ENCODE measurements around the gene MAP2K7.
A peak's percentile ranks its signal among the peaks of the same experiment; 100 is the strongest.
"Not testable (repeated sequence)": the region's sequence is repeated elsewhere in the genome, so short reads cannot be mapped to it uniquely, and the experiment has no call there.

Gene MAP2K7

DNA sequence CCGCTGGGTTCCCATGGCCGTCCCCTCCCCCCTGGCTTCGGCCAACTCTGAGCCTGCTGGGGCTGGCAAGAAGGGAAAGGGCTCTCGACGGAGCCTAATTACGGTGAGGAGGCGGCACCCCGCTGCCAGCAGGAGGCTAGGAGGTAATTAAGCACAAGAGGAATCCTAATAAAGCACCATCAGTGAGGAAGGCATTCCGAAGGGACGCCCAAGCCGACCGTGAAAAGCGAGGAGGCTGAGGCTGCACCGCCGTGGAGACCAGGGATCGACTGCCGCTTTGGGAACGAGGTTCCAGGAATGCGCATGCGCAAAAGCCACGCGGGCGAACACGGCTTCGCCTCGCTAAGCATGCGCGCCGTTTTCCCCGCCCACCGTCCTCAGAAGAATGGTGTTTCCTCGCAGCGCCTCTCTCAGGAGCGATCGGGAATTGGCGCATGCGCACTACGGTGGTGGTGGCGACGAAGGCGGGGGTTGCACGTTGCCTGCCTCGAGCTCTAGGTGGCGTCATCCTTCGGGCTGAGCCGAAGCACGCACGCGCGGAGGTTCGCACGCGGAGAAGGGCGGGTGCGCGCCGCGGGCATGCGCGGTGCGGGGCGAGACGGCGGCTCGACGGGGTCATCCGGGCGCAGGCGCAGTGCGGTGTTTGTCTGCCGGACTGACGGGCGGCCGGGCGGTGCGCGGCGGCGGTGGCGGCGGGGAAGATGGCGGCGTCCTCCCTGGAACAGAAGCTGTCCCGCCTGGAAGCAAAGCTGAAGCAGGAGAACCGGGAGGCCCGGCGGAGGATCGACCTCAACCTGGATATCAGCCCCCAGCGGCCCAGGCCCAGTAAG lies at the start of gene MAP2K7:
Gene MAP2K7 (plus strand): TSS at position 634 of the 830 bp plus-strand sequence. CDS start 68 bp downstream, at position 702.
- peak; percentile 98 for DNase-seq

DNA sequence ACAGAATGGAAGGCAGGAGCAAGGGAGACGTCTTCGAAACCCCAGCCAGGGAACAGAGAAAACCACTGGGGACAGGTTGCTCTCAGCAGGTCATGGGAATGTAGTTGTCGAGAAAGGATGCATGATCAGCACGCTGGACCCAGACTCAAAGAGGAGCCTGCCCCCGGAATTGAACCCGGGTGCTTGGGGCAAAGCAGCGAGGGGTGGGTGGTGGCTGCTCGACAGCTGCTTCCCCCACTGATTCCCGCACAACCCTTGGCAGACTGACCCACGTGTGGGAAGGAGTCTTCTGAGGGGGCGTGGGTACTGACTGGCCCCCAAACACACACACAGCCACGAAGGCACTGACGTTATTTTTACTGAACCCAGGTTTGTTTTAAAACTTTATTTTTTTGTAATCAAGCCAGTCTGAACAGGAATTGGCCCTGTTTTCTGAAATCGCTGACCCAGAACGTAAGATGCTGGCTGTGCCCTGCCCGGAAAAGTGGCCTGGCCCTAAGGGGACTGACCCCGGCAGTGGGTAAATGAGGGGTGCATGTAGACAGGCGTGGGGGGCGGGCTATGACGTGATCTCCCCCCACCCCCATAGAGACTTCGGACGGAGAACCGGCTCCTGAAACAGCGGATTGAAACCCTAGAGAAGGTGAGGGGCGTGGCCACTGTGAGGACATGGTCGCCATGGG lies 48.1 kb upstream of the MAP2K7 start:
- no peak for DNase-seq

DNA sequence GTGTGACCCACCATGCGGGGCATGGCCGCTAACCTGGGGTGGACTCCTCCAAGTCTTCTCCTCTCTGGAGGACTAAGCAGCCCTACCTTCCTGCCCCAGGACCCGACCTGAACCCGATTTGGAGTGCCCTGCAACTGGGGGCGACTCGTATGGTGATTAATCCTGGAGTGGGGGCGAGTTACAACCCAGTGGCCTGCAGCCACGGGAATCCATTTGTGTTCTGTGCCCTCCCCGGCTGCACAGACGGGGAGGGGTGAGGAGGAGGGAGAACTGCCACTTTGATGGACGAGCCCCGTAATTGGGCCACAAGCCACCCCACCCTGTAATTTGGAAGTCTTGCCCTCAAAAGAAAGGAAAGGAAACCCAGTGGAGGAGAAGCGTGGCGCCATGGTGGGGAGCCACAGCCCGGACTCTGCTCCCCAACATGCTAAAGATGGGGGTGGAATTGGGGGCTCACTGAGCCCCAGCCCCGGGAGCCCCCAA lies 47.5 kb upstream of the MAP2K7 start:
- no peak for DNase-seq

DNA sequence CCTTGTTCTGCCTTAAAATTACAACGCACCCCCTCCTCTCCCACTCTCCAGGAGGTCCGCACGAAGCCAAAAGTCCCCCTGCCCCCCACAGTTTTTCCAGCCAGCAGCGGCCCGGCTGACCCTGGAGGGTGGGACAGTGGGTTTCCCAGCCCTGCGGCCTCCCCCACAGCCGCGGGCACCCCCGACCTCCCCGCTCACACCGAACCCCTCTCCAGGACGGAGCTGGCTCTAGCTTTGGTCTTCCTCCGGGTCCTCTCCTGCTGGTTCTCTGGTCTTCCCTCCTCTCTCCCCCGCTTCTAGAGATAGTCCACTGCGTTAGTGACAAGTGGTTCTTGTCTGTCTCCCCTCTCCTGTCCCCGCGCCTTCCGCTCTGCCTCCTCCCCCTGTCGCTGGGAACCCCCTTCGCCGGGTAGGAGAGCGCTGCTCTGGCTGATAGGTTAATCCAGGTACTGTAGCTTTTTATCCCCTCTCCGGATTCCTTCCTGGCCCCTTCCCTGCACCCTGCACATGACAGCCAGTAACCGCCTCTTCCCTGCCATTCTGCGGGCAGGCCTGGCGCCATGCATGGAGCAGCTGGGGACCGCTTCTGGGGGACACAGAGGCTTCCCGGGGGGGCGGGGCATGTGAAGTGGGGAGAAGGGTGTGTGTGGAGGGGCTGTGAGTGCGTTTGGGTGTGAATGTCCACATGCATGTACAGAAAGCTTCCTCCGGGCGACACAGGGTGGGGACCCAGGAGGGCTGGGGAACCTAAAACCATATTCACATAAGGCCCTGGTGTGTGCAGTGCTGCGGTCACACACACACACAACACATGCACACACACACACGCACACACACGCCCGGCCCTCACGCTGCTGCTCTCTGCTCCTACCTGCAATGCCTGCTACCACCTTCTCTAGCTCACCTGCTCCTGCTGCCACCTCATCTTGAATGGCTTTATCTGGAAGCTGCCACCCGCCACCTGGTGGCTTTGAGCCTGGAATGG lies 46.7 kb upstream of the MAP2K7 start:
- no peak for DNase-seq

DNA sequence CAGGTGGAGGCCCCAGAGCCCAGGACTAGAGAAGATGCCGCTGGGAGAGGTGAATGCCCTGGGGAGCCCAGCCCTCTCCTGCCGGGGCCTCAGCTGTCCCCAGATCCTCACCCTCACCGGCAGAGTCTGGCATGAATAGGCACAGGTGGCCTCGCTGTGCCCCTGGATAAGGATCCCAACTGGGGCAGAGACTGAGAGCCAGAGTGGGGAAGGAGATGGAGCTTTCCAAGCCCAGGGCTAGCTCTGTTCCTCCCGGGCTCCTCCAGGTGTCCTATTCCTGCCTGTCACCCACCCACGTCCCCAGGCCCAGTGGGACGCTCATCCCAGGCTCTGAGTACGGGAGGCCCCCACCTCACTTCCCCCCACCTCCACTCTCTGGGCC lies 46.0 kb upstream of the MAP2K7 start:
- DNase-seq: no peak

DNA sequence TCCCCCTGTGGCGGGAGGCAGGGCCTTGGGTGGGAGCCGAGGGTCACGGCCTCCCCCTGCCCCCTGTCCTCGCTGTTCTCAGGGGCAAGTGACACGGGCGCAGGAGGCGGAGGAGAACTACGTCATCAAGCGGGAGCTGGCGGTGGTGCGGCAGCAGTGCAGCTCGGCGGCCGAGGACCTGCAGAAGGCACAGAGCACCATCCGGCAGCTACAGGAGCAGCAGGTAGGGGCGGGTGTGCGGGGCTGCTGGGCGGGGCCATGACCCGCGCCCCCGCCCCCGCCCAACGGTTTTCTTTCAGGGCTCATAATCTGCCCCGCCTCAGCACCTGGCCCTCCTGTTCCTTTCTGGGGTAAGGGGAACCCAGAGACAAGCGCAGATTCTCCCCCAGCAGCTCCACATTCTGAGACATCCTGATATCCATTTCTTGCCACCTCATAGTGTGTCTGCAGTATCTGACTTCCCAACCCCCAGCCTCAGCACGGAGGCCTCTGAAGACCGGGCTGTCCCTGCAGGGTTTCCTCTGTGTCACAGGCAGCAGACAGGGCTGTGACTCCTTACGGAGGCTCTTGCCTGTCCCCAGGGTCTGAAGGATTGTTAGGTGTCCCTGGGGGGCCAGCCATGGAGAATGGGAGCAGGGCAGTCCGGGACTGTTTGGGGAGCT lies 45.4 kb upstream of the MAP2K7 start:
- no peak for DNase-seq

DNA sequence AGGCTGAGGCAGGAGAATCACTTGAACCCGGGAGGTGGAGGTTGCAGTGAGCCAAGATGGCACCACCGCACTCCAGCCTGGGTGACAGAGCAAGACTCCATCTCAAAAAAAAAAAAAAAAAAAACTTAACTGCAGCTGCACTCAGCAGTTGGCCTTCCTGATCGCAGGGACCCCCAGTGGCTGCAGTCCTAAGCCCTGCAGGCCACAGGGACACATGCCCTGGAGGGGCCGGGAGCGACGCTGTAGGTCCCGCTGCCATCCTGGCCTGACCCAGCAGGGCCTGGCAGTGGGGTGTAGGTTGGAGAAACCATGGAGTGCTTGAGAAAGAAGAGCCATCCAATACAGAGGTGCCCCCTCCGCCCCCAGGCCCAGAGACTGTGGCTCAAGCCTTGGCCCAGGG lies 44.6 kb upstream of the MAP2K7 start:
- DNase-seq: not testable (repeated sequence)

DNA sequence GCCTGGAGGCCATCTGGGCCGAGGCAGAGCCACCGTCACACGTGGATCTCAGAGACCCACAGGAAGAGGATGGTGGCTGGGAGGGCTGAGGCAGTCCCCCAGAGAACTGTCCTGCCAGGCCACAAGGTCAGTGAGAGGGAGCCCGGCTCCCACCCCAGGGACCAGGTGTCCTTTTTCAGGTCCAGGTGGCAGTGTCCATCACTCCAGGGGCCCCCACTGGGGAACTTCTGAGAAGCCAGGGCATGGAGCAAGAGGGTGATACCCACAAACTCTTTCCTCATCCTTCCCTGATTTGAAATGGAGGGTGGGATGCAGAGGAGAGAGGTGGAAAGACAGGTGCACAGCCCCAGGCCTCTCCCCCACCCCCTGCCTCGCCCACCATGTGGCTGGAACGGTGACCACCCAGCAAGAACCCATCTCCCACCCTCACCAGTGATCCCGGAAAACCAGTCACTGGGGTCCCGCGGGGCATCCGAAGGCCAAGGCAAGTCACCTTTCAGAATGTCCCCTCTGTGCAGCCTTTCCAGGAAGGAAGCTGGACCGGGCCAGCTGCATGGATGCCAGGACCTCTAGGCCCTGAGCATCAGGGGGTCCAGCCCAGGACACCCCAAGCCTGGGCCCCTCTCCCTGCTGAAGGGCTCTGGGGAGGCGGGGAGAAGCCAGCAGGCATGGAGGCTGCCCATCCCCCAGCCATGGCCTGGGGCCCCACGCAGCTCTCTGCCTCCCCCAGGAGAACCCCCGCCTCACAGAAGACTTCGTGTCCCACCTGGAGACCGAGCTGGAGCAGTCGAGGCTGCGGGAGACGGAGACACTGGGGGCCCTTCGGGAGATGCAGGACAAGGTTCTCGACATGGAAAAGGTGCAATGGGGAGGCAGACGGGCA lies 43.6 kb upstream of the MAP2K7 start:
- no peak for DNase-seq

DNA sequence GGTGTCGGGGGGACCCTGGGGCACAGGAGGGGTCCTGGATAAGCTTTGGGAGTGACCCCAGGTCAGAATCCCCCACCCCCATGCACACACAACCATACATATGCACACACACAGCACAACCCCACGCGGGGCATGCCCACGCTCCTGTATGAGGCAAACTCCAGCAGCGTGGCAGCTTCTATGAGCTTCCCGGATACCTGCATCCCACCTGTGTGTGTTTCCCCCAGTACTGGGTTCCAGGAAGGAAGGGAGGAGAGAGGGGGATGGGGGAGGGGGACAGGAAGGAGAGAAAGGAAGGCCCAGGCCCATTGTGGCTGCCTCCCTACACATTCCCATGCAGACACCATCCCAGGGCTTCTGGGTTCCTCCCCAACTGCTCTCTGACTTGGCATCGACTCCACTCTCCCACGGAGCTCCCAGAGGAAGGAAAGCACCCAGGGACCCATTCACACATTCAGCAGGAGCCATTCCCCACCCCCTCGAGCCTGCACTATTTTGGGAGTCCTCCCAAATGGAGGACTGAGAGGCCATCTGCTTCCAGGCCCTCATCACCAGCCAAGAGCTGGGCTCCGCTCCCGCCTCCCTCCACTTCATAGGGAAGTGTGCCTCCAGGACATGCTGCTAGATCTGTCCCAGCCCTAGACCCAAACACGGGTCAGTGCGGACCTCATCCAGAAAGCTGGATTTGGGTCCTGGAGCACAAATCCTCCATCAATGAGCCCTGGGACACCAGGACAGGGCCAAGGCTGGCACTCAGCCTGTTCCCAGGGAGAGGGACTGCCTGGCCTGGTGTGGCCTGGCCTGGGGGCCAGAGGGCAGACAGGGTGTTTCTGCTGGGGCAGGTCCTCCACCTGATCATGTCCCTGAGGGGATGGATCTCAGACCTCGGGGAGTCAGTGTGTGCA lies 42.7 kb upstream of the MAP2K7 start:
- no peak for DNase-seq

DNA sequence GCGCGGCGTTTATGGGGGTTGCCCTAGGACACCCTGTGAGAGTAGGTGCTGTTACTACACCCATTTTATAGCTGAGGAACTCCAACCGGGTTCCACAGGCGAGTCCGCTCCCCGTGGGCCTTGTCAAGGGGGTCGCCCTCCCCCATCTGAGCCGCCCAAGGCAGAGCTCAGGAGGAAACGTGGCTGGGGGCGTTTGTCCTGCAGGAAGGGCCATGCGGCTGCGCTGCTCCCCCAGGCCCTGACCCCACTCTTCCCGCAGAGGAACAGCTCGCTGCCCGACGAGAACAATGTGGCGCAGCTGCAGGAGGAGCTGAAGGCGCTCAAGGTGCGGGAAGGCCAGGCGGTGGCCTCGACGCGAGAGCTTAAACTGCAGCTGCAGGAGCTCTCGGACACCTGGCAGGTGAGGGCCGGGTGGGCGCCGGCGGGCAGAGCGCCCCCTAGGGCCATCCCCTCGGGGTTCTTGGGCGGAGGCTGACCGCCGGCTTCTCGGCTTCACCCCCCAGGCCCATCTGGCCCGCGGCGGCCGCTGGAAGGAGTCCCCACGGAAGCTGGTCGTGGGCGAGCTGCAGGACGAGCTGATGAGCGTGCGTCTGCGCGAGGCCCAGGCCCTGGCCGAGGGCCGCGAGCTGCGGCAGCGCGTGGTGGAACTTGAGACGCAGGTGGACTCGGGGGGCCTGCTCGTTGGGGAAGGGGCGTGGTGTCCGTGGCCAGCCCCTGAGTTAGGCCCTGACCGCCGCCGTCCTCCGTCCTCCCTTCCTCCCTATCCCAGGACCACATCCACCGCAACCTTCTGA lies 41.9 kb upstream of the MAP2K7 start:
- no peak for DNase-seq

DNA sequence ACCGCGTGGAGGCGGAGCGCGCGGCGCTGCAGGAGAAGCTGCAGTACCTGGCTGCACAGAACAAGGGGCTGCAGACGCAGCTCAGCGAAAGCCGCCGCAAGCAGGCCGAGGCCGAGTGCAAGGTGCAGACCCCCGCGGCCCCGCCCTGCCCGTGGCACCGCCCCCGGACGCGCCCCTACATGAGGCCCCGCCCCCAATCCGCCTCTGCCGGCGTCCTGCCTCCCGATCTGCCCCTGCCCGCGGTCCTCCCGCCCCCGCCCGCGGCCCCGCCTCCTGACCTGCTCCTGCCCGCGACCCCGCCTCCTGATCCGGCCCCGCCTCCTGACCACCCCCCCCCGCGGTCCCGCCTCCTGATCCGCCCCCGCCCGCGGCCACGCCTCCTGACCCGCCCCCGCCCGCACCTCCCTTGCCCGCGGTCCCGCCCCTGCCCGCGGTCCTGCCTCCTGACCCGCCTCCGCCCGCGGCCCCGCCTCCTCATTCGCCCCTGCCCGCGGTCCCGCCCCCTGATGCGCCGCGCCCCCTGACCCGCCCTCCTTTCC lies 41.2 kb upstream of the MAP2K7 start:
- no peak for DNase-seq

DNA sequence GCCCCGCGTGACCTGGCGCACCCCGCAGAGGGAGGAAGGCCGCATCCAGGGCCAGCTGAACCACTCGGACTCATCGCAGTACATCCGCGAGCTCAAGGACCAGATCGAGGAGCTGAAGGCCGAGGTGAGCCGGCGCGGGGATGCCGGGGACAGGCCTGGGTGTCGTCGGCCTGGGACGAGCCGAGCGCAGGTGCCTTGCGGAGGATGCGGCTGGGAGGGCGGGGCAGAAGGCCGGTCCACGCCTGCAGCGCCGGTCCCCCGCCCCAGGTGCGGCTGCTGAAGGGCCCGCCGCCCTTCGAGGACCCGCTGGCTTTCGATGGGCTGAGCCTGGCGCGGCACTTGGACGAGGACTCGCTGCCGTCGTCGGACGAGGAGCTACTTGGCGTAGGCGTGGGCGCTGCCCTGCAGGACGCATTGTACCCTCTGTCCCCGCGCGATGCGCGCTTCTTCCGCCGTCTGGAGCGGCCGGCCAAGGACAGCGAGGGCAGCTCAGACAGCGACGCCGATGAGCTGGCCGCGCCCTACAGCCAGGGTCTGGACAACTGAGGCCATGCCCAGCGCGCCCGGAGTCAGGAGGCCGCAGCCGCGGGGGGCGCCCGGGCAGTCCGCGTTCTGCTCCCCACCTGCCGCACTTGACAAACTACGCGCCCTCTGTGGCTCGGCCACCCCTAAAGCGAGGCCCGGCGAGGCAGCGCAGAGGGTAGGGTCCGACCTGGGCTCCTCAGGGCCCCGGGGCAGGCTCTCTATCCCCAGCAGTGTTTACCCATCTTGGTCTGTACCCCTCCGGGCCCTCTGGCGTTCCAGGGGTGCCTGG lies 40.3 kb upstream of the MAP2K7 start:
- DNase-seq: no peak

DNA sequence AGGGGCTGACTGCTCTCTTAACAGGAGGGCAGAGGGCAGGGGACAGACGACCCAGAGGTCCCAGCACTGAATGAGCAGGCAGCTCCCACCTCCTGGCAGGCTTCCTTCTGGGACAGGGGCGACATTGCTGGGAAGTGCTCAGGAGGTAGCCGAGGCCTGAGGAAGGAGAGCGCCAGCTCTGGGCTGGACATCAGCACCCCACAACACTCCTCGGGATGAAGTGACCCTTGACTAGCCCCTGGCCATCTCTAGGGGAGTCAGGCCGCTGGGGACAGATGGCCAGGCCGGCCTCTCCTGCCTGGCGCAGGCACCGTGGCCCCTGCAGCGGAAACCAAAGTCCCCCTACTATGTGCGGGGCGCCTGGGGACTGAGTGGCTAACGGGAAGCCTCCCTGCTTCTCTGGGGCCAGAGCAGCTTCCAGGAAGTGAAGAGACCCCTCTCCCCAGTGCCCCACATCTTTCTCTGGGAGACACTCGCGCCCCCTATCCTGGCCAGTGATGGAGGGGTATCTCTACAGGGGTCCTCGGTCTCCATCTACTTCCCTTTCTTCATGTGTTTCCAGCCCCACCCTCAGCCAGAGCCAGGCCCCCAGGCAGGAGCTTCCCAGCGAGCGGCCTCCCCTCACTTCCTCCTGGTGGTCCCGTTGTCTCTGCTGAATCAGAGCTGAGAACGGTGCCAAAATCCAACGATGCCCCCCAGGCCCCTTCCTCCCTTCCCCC lies 39.5 kb upstream of the MAP2K7 start:
- DNase-seq: no peak

DNA sequence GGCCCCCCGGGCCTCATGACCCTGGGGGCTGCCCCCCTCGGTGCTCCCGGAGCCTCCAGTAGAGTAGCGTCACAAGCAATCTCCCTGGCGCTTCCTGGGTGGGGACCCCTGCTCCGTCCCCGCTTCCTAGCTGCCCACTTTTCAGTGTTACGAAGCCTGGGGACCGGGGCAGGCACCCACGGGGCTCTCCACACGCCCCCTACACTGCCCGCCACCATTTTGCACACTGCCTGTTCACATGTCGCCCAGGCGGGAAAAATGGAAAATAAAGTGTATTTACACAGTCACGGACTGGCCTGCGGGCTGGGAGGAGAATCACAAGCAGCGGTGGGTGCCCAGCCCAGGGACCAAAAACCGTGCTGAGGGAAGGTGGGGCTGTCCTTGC lies 39.0 kb upstream of the MAP2K7 start:
- no peak for DNase-seq

DNA sequence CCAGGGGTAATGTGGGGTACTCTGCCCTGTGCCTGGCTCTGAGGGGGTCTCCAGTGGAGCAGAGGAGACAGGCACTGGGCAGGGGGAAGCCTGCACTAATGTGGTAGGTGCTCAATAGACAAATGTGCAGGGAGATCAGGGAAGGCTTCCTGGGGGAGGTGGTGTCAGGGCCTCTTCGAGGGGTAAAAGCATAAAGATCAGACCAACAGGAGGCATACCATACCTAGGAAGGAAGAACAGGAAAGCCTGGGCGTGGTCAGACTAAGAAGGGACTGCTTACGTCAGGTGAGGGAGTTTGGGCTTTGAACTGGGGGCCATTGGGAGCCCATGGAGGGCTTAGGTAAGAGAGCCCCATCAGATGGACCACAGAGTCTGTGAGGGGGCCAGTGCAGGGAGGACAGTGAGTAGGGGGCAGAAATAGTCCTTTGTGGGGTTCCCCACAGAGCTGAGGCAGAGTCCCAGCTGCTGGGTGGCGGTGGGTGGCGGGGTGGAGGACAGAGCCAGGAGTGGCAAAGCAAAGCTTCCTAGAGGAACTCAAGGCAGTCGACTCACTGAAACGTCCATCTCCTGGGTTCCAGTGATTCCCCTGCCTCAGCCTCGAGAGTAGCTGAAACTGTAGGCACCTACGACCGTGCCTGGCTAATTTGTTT lies 38.3 kb upstream of the MAP2K7 start:
- DNase-seq: no peak

DNA sequence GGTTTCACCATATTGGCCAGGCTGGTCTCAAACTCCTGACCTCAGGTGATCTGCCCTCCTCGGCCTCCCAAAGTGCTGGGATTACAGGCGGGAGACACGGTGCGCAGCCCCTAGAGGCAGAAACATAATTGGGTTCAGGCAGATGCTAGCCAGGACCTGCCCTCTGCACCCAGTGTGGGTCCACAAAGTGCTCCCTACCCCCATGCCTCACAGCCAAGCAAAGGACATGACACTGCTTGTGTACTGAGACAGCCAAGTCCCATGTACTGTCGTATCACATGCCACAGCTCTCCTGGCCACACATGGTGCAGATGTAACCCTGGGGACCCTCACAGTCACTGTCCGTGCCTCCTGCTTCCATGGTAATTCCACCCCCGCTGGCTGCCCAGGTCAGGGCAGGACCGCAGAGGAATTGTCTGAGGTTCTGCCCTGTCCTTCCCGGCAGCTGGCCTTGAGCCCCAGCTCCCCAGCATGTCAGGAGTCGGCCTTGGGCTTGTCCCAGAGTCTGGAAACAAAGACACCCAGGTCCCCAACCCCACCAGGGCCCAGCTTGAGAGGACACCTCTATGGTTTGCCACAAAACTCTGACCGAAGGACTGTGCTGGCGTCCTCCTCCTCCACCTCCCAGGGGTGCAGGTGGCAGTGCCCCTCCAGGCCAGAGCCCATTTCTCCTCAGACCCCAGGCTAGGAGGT lies 37.1 kb upstream of the MAP2K7 start:
- DNase-seq: no peak

Data from NCI-H2081 treated with DMSO at 0.1 percent for 48 hours (cell line).